Ovary (tissue), 3 donors: Measurements from ENCODE around the gene ALKBH3.
A peak's percentile ranks its signal among the peaks of the same experiment; 100 is the strongest.

ENCODE experiments used
- CTCF ChIP-seq, 3 donors: fragments of 450-650 bp in 2 of 3; fragments of 200-600 bp in 1 of 3; IDR thresholded peaks; one replicate each; pipeline versions ENCODE4 v1.5.1 to v1.8.0; 2016 to 2022; ENCODE audit warnings: antibody characterized with exemption in 3 of 3, mild to moderate bottlenecking in 1 of 3
- EP300 ChIP-seq: sonication (generic); formaldehyde crosslinking; IDR thresholded peaks from one replicate; pipeline ENCODE4 v1.6.1; 2017; ENCODE audit warnings: antibody characterized with exemption
- POLR2A ChIP-seq: fragments of 450-650 bp; IDR thresholded peaks from one replicate; pipeline ENCODE4 v1.6.1; 2017; ENCODE audit warnings: antibody characterized with exemption, mild to moderate bottlenecking, moderate library complexity
- donor health status: DM: no; HTN: no; CAD: no.

- TF ChIP-seq POLR2A (no peak), CTCF (IDR thresholded peaks at IDR 0.05) (no peak), EP300 (peak; percentile 46)
Measured at GRCh38 chr11:43922744-43923405, 42.2 kb downstream of the ALKBH3 start.
